ENCODE data around the gene CHKB. TPM values are rescaled to one million over a fixed set of nuclear protein-coding genes. Genes with fewer than 3 reads are reported as not detected.

Gene CHKB
- total RNA-seq, 4 donors from 2014 or later = 13.5 to 75.6 (median 55.2) TPM

- Histone ChIP-seq H3K27ac (no peak overlapping the region), H3K27me3 (peaks cover 13 to 14% of the 10 kb centered on the region in 2 donors), H3K4me1 (peaks cover 0 to 12% of the 10 kb centered on the region in 2 donors), H3K4me3 (no peak overlapping the region), H3K9me3 (no peaks in the 10 kb centered on the region), H3K36me3 (no peaks in the 10 kb centered on the region)
- DNase-seq = no peak
- intact Hi-C loops (cut with DNase I; ENCODE audit: low total_unique reads) = no loop called here
- TF ChIP-seq POLR2A (IDR thresholded peaks at IDR 0.05) = no peak
- no peak for TF ChIP-seq CTCF (IDR thresholded peaks at IDR 0.05)
These were observed 33.5 kb downstream of the CHKB start for GRCh38 chr22:50548921-50549790.

GRCh38 chr22:50548040-50548920, 34.4 kb downstream of the CHKB start:
- no peak overlapping the region for H3K27ac ChIP-seq
- no peak for TF ChIP-seq CTCF (IDR thresholded peaks at IDR 0.05)
- no peak for TF ChIP-seq POLR2A (IDR thresholded peaks at IDR 0.05)
- no peak overlapping the region for H3K4me3 ChIP-seq
- no peaks in the 10 kb centered on the region for H3K9me3 ChIP-seq
- intact Hi-C loops (cut with DNase I; ENCODE audit: low total_unique reads) = no loop called here
- no peaks in the 10 kb centered on the region for H3K36me3 ChIP-seq
- H3K4me1 ChIP-seq = peaks cover 0 to 12% of the 10 kb centered on the region in 2 donors
- H3K27me3 ChIP-seq = peaks cover 13 to 14% of the 10 kb centered on the region in 2 donors
- no peak for DNase-seq

GRCh38 chr22:50547263-50547985, 35.2 kb downstream of the CHKB start:
- H3K36me3 ChIP-seq = no peaks in the 10 kb centered on the region
- H3K27me3 ChIP-seq = peaks cover 13 to 14% of the 10 kb centered on the region in 2 donors
- DNase-seq = no peak
- no peak overlapping the region for H3K27ac ChIP-seq
- intact Hi-C loops (cut with DNase I; ENCODE audit: low total_unique reads) = no loop called here
- H3K4me3 ChIP-seq = no peak overlapping the region
- no peaks in the 10 kb centered on the region for H3K9me3 ChIP-seq
- TF ChIP-seq POLR2A (IDR thresholded peaks at IDR 0.05) (no peak), CTCF (IDR thresholded peaks at IDR 0.05) (no peak)
- H3K4me1 ChIP-seq = peaks cover 0 to 12% of the 10 kb centered on the region in 2 donors

GRCh38 chr22:50546326-50547262, 36.1 kb downstream of the CHKB start:
- DNase-seq = no peak

More at GRCh38 chr22:50546326-50547262, 36.1 kb downstream of the CHKB start:
- intact Hi-C loops (cut with DNase I; ENCODE audit: low total_unique reads) = no loop called here
- H3K36me3 ChIP-seq = no peaks in the 10 kb centered on the region
- TF ChIP-seq CTCF (IDR thresholded peaks at IDR 0.05) = no peak
- no peak for TF ChIP-seq POLR2A (IDR thresholded peaks at IDR 0.05)
- no peak overlapping the region for H3K27ac ChIP-seq
- peaks cover 0 to 12% of the 10 kb centered on the region in 2 donors for H3K4me1 ChIP-seq
- H3K4me3 ChIP-seq = no peak overlapping the region
- peaks cover 13 to 14% of the 10 kb centered on the region in 2 donors for H3K27me3 ChIP-seq
- no peaks in the 10 kb centered on the region for H3K9me3 ChIP-seq
